Measurements from ENCODE around the gene PIK3C2A. TPM values are rescaled to one million over a fixed set of nuclear protein-coding genes. Genes with fewer than 3 reads are reported as not detected.

Gene PIK3C2A
- total and polyA plus RNA-seq, 2 of the 13 experiments (the other 11 are each of a cell fraction or from before 2014, with no cell fraction given) = 27.5 to 49.9 TPM

GRCh38 chr11:17207317-17208256 is at the start of gene PIK3C2A (continued):
- TF ChIP-seq ZNF280B (CRISPR knock-in tag; IDR thresholded peaks at IDR 0.05; ENCODE audit: borderline replicate concordance) (peak; percentile 64; the same call in 1 of the 2 replicates), ZNF281 (CRISPR knock-in tag; IDR thresholded peaks at IDR 0.05; ENCODE audit: borderline replicate concordance) (no peak), REPIN1 (CRISPR knock-in tag; IDR thresholded peaks at IDR 0.05; ENCODE audit: borderline replicate concordance, low read depth) (0 out of 2 replicates have a peak, but pooled peaks have one; percentile 45), HOXA9 (CRISPR knock-in tag; IDR thresholded peaks at IDR 0.05; ENCODE audit: borderline replicate concordance) (no peak), MED8 (CRISPR knock-in tag; IDR thresholded peaks at IDR 0.05; ENCODE audit: insufficient replicate concordance) (no peak), RXRB (CRISPR knock-in tag; IDR thresholded peaks at IDR 0.05; ENCODE audit: borderline replicate concordance) (no peak), RNF219 (CRISPR knock-in tag; IDR thresholded peaks at IDR 0.05) (0 out of 2 replicates have a peak, but pooled peaks have one; percentile 57), HOXA7 (CRISPR knock-in tag; IDR thresholded peaks at IDR 0.05) (no peak), FIP1L1 (IDR thresholded peaks at IDR 0.05; ENCODE audit: borderline replicate concordance, insufficient read depth, low read depth, low read length) (no peak), ZNF766 (CRISPR knock-in tag; IDR thresholded peaks at IDR 0.05; ENCODE audit: borderline replicate concordance) (no peak), SNRNP70 (IDR thresholded peaks at IDR 0.05; ENCODE audit: low read depth, low read length) (no peak), PREB (CRISPR knock-in tag; IDR thresholded peaks at IDR 0.05) (no peak), ZFYVE20 (CRISPR knock-in tag; IDR thresholded peaks at IDR 0.05; ENCODE audit: borderline replicate concordance, low read depth) (no peak), ZXDC (CRISPR knock-in tag; IDR thresholded peaks at IDR 0.05) (peak; percentile 32; the same call in 1 of the 2 replicates)

Measured in HepG2 (cell line).